Measurements from ENCODE around the gene CD247. TPM values are rescaled to one million over a fixed set of nuclear protein-coding genes. Genes with fewer than 3 reads are reported as not detected.

CD247 gene
- total and polyA plus RNA-seq, 2 experiments from 2014 or later, result not detected

GRCh38 chr1:167509587-167509986 is 8.7 kb downstream of the CD247 start:
- no peaks in the 10 kb centered on the region for H3K4me1 ChIP-seq (ENCODE audit: insufficient read depth)
- no peaks in the 10 kb centered on the region for H3F3A ChIP-seq (ENCODE audit: insufficient read depth)
- no peaks in the 10 kb centered on the region for H3K9me2 ChIP-seq (ENCODE audit: insufficient read depth)
- H3K4me3 ChIP-seq, result no peak overlapping the region
- WGBS, 2 experiments (ENCODE audit: low coverage in 1 of 2, low lambda C conversion rate in 2 of 2, missing lambda C conversion rate in 2 of 2), result 49% methylated on average over 8 of the region's 8 CpGs
- no peak overlapping the region for H3K27ac ChIP-seq
- no peaks in the 10 kb centered on the region for H4K20me1 ChIP-seq (ENCODE audit: insufficient read depth)
- DNase-seq, result no peak
- peaks cover 24% of the 10 kb centered on the region for H3K27me3 ChIP-seq (replicated peaks; ENCODE audit: insufficient read depth)
- no peaks in the 10 kb centered on the region for H3K79me2 ChIP-seq (ENCODE audit: insufficient read depth)
- H3K4me2 ChIP-seq (ENCODE audit: unreplicated experiment), result no peak overlapping the region
- no peaks in the 10 kb centered on the region for H3K9me3 ChIP-seq (ENCODE audit: low read depth)
- TF ChIP-seq EZH2phosphoT487 (IDR thresholded peaks at IDR 0.05; ENCODE audit: insufficient read depth, low read depth), result no peak
- no peak for TF ChIP-seq EZH2 (IDR thresholded peaks at IDR 0.05; ENCODE audit: insufficient read depth, poor library complexity, severe bottlenecking)
- H2AFZ ChIP-seq, result no peak overlapping the region
- H3K9ac ChIP-seq, result no peak overlapping the region
- in situ Hi-C loops (cut with MboI), result no loop called here
- no peaks in the 10 kb centered on the region for H3K36me3 ChIP-seq (ENCODE audit: low read depth)

DNA sequence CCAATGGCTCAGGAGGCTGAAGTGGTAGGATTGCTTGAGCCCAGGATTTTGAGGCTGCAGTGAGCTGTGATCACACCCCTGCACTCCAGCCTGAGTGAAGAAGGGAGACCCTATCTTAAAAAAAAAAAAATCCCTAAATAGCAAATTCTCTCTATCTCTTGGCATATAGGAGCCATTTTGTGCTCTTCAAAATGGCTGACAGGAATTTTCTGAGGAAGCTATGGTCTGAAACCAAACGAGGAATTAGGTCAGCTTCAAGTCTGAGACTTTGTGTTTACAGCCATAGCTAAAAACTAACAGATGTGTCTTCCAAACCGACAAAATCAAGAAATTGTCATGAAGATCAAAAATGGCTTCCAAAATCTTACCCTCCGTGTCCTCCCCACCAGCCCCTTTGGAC is 10.6 kb downstream of the CD247 start:
- no peak overlapping the region for H2AFZ ChIP-seq
- no peaks in the 10 kb centered on the region for H4K20me1 ChIP-seq (ENCODE audit: insufficient read depth)
- H3K27ac ChIP-seq, result no peak overlapping the region
- H3K36me3 ChIP-seq (ENCODE audit: low read depth), result no peaks in the 10 kb centered on the region
- in situ Hi-C loops (cut with MboI), result no loop called here
- WGBS, 2 experiments (ENCODE audit: low coverage in 1 of 2, low lambda C conversion rate in 2 of 2, missing lambda C conversion rate in 2 of 2), result 30 to 34% methylated on average over 3 of the region's 3 CpGs
- peaks cover 30% of the 10 kb centered on the region for H3K27me3 ChIP-seq (replicated peaks; ENCODE audit: insufficient read depth)
- H3K4me2 ChIP-seq (ENCODE audit: unreplicated experiment), result no peak overlapping the region
- no peaks in the 10 kb centered on the region for H3K4me1 ChIP-seq (ENCODE audit: insufficient read depth)
- H3K9me2 ChIP-seq (ENCODE audit: insufficient read depth), result no peaks in the 10 kb centered on the region
- no peaks in the 10 kb centered on the region for H3K79me2 ChIP-seq (ENCODE audit: insufficient read depth)
- DNase-seq, result no peak
- H3F3A ChIP-seq (ENCODE audit: insufficient read depth), result no peaks in the 10 kb centered on the region
- TF ChIP-seq EZH2phosphoT487 (IDR thresholded peaks at IDR 0.05; ENCODE audit: insufficient read depth, low read depth) (no peak), EZH2 (IDR thresholded peaks at IDR 0.05; ENCODE audit: insufficient read depth, poor library complexity, severe bottlenecking) (no peak)
- H3K9me3 ChIP-seq (ENCODE audit: low read depth), result no peaks in the 10 kb centered on the region
- H3K4me3 ChIP-seq, result no peak overlapping the region
- H3K9ac ChIP-seq, result no peak overlapping the region

DNA sequence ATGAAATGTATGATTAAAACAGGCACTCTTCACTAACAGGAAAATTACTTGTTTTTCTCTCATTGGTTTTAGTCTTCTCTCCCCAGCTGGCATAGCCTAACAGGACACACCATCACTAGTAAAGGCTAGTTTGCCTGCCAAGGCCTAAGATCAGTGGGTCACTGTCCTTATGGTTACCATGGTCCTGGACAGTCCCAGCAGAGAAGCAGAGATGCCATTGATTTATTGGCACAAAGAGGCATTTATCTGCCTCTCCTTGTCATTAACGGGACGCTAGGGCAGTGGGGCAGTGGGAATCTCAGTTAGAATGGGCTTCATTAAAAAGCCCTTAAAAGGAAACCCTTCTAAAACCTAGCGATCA is 13.9 kb downstream of the CD247 start:
- Histone ChIP-seq H2AFZ (no peak overlapping the region), H4K20me1 (ENCODE audit: insufficient read depth) (no peaks in the 10 kb centered on the region), H3K27ac (no peak overlapping the region), H3K9ac (no peak overlapping the region), H3K4me1 (ENCODE audit: insufficient read depth) (no peaks in the 10 kb centered on the region), H3K4me2 (ENCODE audit: unreplicated experiment) (no peak overlapping the region), H3K4me3 (no peak overlapping the region), H3K79me2 (ENCODE audit: insufficient read depth) (no peaks in the 10 kb centered on the region), H3K9me2 (ENCODE audit: insufficient read depth) (no peaks in the 10 kb centered on the region), H3K9me3 (ENCODE audit: low read depth) (no peaks in the 10 kb centered on the region), H3F3A (ENCODE audit: insufficient read depth) (no peaks in the 10 kb centered on the region), H3K36me3 (ENCODE audit: low read depth) (no peaks in the 10 kb centered on the region), H3K27me3 (replicated peaks; ENCODE audit: insufficient read depth) (peaks cover 50% of the 10 kb centered on the region)
- in situ Hi-C loops (cut with MboI), result no loop called here
- DNase-seq, result no peak
- WGBS, 2 experiments (ENCODE audit: low coverage in 1 of 2, low lambda C conversion rate in 2 of 2, missing lambda C conversion rate in 2 of 2), result 14 to 18% methylated on average over 3 of the region's 3 CpGs
- TF ChIP-seq EZH2 (IDR thresholded peaks at IDR 0.05; ENCODE audit: insufficient read depth, poor library complexity, severe bottlenecking), result no peak
- TF ChIP-seq EZH2phosphoT487 (IDR thresholded peaks at IDR 0.05; ENCODE audit: insufficient read depth, low read depth), result no peak

- H3K9ac ChIP-seq, result no peak overlapping the region
- in situ Hi-C loops (cut with MboI), result no loop called here
- DNase-seq, result no peak
- peaks cover 50% of the 10 kb centered on the region for H3K27me3 ChIP-seq (replicated peaks; ENCODE audit: insufficient read depth)
- H4K20me1 ChIP-seq (ENCODE audit: insufficient read depth), result no peaks in the 10 kb centered on the region
- H3K9me3 ChIP-seq (ENCODE audit: low read depth), result no peaks in the 10 kb centered on the region
- H3K27ac ChIP-seq, result no peak overlapping the region
- H3K4me1 ChIP-seq (ENCODE audit: insufficient read depth), result no peaks in the 10 kb centered on the region
- TF ChIP-seq EZH2 (IDR thresholded peaks at IDR 0.05; ENCODE audit: insufficient read depth, poor library complexity, severe bottlenecking) (no peak), EZH2phosphoT487 (IDR thresholded peaks at IDR 0.05; ENCODE audit: insufficient read depth, low read depth) (no peak)
- H3F3A ChIP-seq (ENCODE audit: insufficient read depth), result no peaks in the 10 kb centered on the region
- no peaks in the 10 kb centered on the region for H3K79me2 ChIP-seq (ENCODE audit: insufficient read depth)
- H3K9me2 ChIP-seq (ENCODE audit: insufficient read depth), result no peaks in the 10 kb centered on the region
- no peak overlapping the region for H3K4me3 ChIP-seq
- H3K4me2 ChIP-seq (ENCODE audit: unreplicated experiment), result no peak overlapping the region
- H3K36me3 ChIP-seq (ENCODE audit: low read depth), result no peaks in the 10 kb centered on the region
- WGBS, 2 experiments (ENCODE audit: low coverage in 1 of 2, low lambda C conversion rate in 2 of 2, missing lambda C conversion rate in 2 of 2), result 17 to 22% methylated on average over 14 of the region's 14 CpGs
- no peak overlapping the region for H2AFZ ChIP-seq
These were observed 14.5 kb downstream of the CD247 start for GRCh38 chr1:167503626-167504466.

Measured in GM23248 (cell line).